ENCODE results near the gene HOXC5. TPM values are rescaled to one million over a fixed set of nuclear protein-coding genes. Genes with fewer than 3 reads are reported as not detected.

The HOXC5 gene
- polyA plus RNA-seq, 3 donors, result not detected

DNA sequence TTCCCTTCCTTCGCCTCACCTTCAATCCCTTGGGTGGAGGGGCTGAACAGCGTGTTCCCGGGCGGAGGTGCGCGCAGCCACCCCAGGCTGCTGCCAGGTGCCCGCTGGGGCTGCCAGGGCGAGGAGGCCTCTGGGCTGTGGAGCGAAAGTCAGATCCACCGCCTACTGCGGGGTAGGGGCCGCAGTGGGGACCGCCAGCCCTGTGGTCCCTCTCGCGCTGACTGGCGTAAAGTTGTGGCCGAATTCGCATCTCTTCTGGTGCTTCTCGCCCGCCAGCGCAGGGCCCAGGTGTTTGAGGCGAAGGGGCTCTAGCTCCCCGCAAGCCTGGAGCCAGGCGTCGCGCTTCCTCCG is 13.9 kb downstream of the HOXC5 start:
- peaks cover 99 to 100% (median 99%) of the 10 kb centered on the region in 3 donors for H3K27me3 Mint-ChIP-seq (ENCODE audit: low read depth in 3 of 3)
- peaks cover 0 to 5% of the 10 kb centered on the region in 2 donors for H3K36me3 Mint-ChIP-seq
- Histone ChIP-seq H3K9ac (ENCODE audit: insufficient read depth, low read length, poor library complexity, severe bottlenecking) (no peak overlapping the region), H2AFZ (ENCODE audit: insufficient read depth, low read depth, low read length, poor library complexity, severe bottlenecking) (no peak overlapping the region), H3K36me3 (replicated peaks in 1 of 2; ENCODE audit: control insufficient read depth in 1 of 2, insufficient read depth in 2 of 2, low read length in 2 of 2) (no peaks in the 10 kb centered on the region), H4K20me1 (ENCODE audit: insufficient read depth, low read length) (no peaks in the 10 kb centered on the region), H3K4me3 (replicated peaks in 1 of 3; ENCODE audit: low read depth in 2 of 3, low read length in 3 of 3) (no peak overlapping the region), H3K4me2 (replicated peaks; ENCODE audit: extremely low read depth, low read length, poor library complexity, severe bottlenecking) (no peak overlapping the region), H3K79me2 (ENCODE audit: insufficient read depth, low read length) (no peaks in the 10 kb centered on the region), H3K27me3 (ENCODE audit: control insufficient read depth in 2 of 2, insufficient read depth in 2 of 2, low read length in 2 of 2) (peaks cover 95 to 99% of the 10 kb centered on the region in 2 donors), H3K27ac (ENCODE audit: low read depth in 1 of 2, low read length in 2 of 2) (no peak overlapping the region), H3K9me3 (replicated peaks in 1 of 2; ENCODE audit: control insufficient read depth in 1 of 2, insufficient read depth in 1 of 2, low read length in 2 of 2) (peaks cover 3 to 34% of the 10 kb centered on the region in 2 donors), H3K4me1 (ENCODE audit: control insufficient read depth in 1 of 2, insufficient read depth in 2 of 2, low read length in 2 of 2) (no peaks in the 10 kb centered on the region)
- DNase-seq, result no peak
- no peak overlapping the region for H3K27ac Mint-ChIP-seq
- peak overlapping the region in 1 of 2 donors; percentile 77 for H3K4me3 Mint-ChIP-seq
- peaks cover 7% of the 10 kb centered on the region for H3K4me1 Mint-ChIP-seq
- 11% methylated on average over 22 of the region's 27 CpGs for WGBS (ENCODE audit: insufficient coverage)
- TF ChIP-seq, protein P1, sequence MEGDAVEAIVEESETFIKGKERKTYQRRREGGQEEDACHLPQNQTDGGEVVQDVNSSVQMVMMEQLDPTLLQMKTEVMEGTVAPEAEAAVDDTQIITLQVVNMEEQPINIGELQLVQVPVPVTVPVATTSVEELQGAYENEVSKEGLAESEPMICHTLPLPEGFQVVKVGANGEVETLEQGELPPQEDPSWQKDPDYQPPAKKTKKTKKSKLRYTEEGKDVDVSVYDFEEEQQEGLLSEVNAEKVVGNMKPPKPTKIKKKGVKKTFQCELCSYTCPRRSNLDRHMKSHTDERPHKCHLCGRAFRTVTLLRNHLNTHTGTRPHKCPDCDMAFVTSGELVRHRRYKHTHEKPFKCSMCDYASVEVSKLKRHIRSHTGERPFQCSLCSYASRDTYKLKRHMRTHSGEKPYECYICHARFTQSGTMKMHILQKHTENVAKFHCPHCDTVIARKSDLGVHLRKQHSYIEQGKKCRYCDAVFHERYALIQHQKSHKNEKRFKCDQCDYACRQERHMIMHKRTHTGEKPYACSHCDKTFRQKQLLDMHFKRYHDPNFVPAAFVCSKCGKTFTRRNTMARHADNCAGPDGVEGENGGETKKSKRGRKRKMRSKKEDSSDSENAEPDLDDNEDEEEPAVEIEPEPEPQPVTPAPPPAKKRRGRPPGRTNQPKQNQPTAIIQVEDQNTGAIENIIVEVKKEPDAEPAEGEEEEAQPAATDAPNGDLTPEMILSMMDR (IDR thresholded peaks at IDR 0.05), result no peak
- peaks cover 0 to 26% (median 4%) of the 10 kb centered on the region in 7 donors for H3K9me3 Mint-ChIP-seq
- intact Hi-C loops (cut with micrococcal nuclease), result no loop called here

DNA sequence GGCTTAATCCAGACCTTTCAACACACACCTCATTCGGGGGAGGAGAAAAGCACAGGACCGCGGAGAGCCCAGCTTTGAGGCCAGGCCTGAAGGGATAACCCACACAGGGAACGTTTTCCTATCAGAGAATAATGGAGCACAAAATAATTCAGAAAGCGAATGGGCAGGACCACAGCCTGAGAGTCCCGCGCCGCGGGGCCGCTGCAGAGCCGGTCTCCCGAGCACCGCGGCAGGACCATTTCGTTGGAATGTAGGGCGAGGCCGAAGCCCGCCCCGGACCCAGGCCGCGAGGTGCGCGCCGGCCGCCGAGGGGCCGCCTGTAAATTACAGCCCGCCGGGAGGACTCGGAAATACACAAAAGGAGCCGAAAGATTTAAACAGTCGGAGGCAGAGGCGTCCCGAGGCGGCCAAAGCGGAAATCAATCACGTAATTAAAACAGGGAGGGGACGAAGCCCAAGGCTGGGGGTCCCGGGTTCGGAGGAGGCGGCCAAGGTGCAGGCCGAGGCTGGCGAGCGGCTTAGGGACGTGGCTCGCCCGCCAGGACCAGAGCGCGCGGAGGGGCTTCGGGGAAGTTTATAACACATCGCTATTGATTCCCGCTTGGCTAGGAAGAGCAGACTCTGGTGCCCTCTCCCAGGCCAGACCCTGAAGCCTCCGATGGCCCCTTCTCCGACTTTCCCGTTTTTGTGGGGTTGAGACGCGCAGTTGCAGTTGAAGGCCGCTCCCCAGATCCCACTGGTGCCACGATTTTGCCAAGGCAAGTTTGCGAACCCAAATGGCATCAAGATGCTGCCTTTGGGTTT is 14.5 kb downstream of the HOXC5 start:
- TF ChIP-seq, protein P1 (IDR thresholded peaks at IDR 0.05), result no peak
- Mint-ChIP-seq H3K27ac (no peak overlapping the region), H3K27me3 (ENCODE audit: low read depth in 3 of 3) (peaks cover 99 to 100% (median 99%) of the 10 kb centered on the region in 3 donors), H3K36me3 (peaks cover 0 to 7% of the 10 kb centered on the region in 2 donors), H3K9me3 (peaks cover 0 to 31% (median 4%) of the 10 kb centered on the region in 7 donors), H3K4me1 (peaks cover 11% of the 10 kb centered on the region), H3K4me3 (peak overlapping the region in 1 of 2 donors; percentile 77)
- Histone ChIP-seq H3K4me1 (ENCODE audit: control insufficient read depth in 1 of 2, insufficient read depth in 2 of 2, low read length in 2 of 2) (no peaks in the 10 kb centered on the region), H3K36me3 (replicated peaks in 1 of 2; ENCODE audit: control insufficient read depth in 1 of 2, insufficient read depth in 2 of 2, low read length in 2 of 2) (no peaks in the 10 kb centered on the region), H3K9ac (ENCODE audit: insufficient read depth, low read length, poor library complexity, severe bottlenecking) (no peak overlapping the region), H3K4me3 (replicated peaks in 1 of 3; ENCODE audit: low read depth in 2 of 3, low read length in 3 of 3) (no peak overlapping the region), H4K20me1 (ENCODE audit: insufficient read depth, low read length) (no peaks in the 10 kb centered on the region), H3K9me3 (replicated peaks in 1 of 2; ENCODE audit: control insufficient read depth in 1 of 2, insufficient read depth in 1 of 2, low read length in 2 of 2) (peaks cover 3 to 36% of the 10 kb centered on the region in 2 donors), H3K4me2 (replicated peaks; ENCODE audit: extremely low read depth, low read length, poor library complexity, severe bottlenecking) (no peak overlapping the region), H3K79me2 (ENCODE audit: insufficient read depth, low read length) (no peaks in the 10 kb centered on the region), H2AFZ (ENCODE audit: insufficient read depth, low read depth, low read length, poor library complexity, severe bottlenecking) (no peak overlapping the region), H3K27ac (ENCODE audit: low read depth in 1 of 2, low read length in 2 of 2) (no peak overlapping the region), H3K27me3 (ENCODE audit: control insufficient read depth in 2 of 2, insufficient read depth in 2 of 2, low read length in 2 of 2) (peaks cover 98 to 100% of the 10 kb centered on the region in 2 donors)
- 6% methylated on average over 61 of the region's 61 CpGs for WGBS (ENCODE audit: insufficient coverage)
- intact Hi-C loops (cut with micrococcal nuclease), result no loop called here
- DNase-seq, result no peak

Data from CD14-positive monocyte (primary cell).